B cell (primary cell): ENCODE results near the gene COQ9.

Experiments used
- CTCF ChIP-seq: fragments of 200-600 bp; IDR thresholded peaks from one replicate; pipeline ENCODE4 v1.8.0; 2022; ENCODE audit warnings: antibody characterized with exemption, mild to moderate bottlenecking
- EZH2 ChIP-seq: IDR thresholded peaks from 2 replicates; pipeline ENCODE4 v1.6.1; 2012; ENCODE audit warnings: borderline replicate concordance, low read depth, mild to moderate bottlenecking, moderate library complexity, low read length; ENCODE audit not compliant: insufficient read depth, poor library complexity, severe bottlenecking

- TF ChIP-seq CTCF (no peak), EZH2 (no peak)
Measured at GRCh38 chr16:57427824-57428223, 19.5 kb upstream of the COQ9 start.
